Measurements from ENCODE around the gene GNPDA1. TPM values are rescaled to one million over a fixed set of nuclear protein-coding genes. Genes with fewer than 3 reads are reported as not detected.
A peak's percentile ranks its signal among the peaks of the same experiment; 100 is the strongest.
"Not testable (repeated sequence)": the region's sequence is repeated elsewhere in the genome, so short reads cannot be mapped to it uniquely, and the experiment has no call there.

GNPDA1 gene
- polyA plus RNA-seq, 3 donors: 14.6 to 47.6 (median 24.3) TPM

- TF ChIP-seq CTCF (IDR thresholded peaks at IDR 0.05): no peak
These were observed 27.5 kb upstream of the GNPDA1 start for GRCh38 chr5:142040285-142040684.

DNA sequence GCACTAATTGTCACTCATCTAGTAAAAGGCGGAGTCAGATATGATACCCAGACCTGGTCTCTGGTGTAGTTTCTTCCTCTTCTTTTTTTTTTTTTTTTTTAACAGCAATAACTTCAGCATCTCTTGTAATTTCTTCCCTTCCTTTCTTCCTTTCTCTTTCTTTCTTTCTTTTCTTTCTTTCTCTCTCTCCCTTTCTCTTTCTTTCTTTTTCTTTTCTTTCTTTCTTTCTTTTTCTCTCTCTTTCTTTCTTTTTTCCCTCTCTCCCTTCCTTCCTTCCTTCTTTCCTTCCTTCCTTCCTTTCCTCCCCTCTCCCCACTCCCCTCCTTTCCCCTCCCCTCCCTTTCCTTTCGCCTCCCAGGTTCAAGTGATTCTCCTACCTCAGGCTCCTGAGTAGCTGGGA is 25.9 kb upstream of the GNPDA1 start:
- H3K27ac ChIP-seq (ENCODE audit: low read depth in 1 of 2, low read length in 2 of 2): no peak overlapping the region
- peaks cover 0 to 3% (median 0%) of the 10 kb centered on the region in 7 donors for H3K9me3 Mint-ChIP-seq
- H3K27ac Mint-ChIP-seq: no peak overlapping the region

More at GRCh38 chr5:142040285-142040684, 27.5 kb upstream of the GNPDA1 start:
- H3K27ac ChIP-seq (ENCODE audit: low read depth in 1 of 2, low read length in 2 of 2): no peak overlapping the region
- H2AFZ ChIP-seq (ENCODE audit: insufficient read depth, low read depth, low read length, poor library complexity, severe bottlenecking): no peak overlapping the region
- no peak overlapping the region for H3K9ac ChIP-seq (ENCODE audit: insufficient read depth, low read length, poor library complexity, severe bottlenecking)
- no peak for DNase-seq
- H3K79me2 ChIP-seq (ENCODE audit: insufficient read depth, low read length): no peaks in the 10 kb centered on the region
- H3K27me3 Mint-ChIP-seq (ENCODE audit: low read depth in 3 of 3): peaks cover 4 to 8% (median 8%) of the 10 kb centered on the region in 3 donors
- no peak overlapping the region for H3K4me2 ChIP-seq (replicated peaks; ENCODE audit: extremely low read depth, low read length, poor library complexity, severe bottlenecking)
- peaks cover 0 to 3% (median 0%) of the 10 kb centered on the region in 7 donors for H3K9me3 Mint-ChIP-seq
- H3K4me3 ChIP-seq (replicated peaks in 1 of 3; ENCODE audit: low read depth in 2 of 3, low read length in 3 of 3): no peak overlapping the region
- intact Hi-C loops (cut with micrococcal nuclease): no loop called here
- H3K4me3 Mint-ChIP-seq: no peak overlapping the region
- peak overlapping the region in 1 of 7 donors; percentile 20 for H3K27ac Mint-ChIP-seq
- H3K9me3 ChIP-seq (replicated peaks in 1 of 2; ENCODE audit: control insufficient read depth in 1 of 2, insufficient read depth in 1 of 2, low read length in 2 of 2): no peaks in the 10 kb centered on the region
- WGBS (ENCODE audit: insufficient coverage): 88% methylated on average over 1 of the region's 2 CpGs
- no peaks in the 10 kb centered on the region for H4K20me1 ChIP-seq (ENCODE audit: insufficient read depth, low read length)
- peaks cover under 1 to 6% of the 10 kb centered on the region in 2 donors for H3K4me1 ChIP-seq (ENCODE audit: control insufficient read depth in 1 of 2, insufficient read depth in 2 of 2, low read length in 2 of 2)
- H3K36me3 Mint-ChIP-seq: no peaks in the 10 kb centered on the region
- peaks cover 6% of the 10 kb centered on the region for H3K4me1 Mint-ChIP-seq
- H3K27me3 ChIP-seq (ENCODE audit: control insufficient read depth in 2 of 2, insufficient read depth in 2 of 2, low read length in 2 of 2): no peaks in the 10 kb centered on the region
- H3K36me3 ChIP-seq (replicated peaks in 1 of 2; ENCODE audit: control insufficient read depth in 1 of 2, insufficient read depth in 2 of 2, low read length in 2 of 2): no peaks in the 10 kb centered on the region

GRCh38 chr5:142037599-142037998 is 24.8 kb upstream of the GNPDA1 start:
- H3K27me3 ChIP-seq (ENCODE audit: control insufficient read depth in 2 of 2, insufficient read depth in 2 of 2, low read length in 2 of 2); H3K4me3 ChIP-seq (replicated peaks in 1 of 3; ENCODE audit: low read depth in 2 of 3, low read length in 3 of 3); H3K36me3 Mint-ChIP-seq; DNase-seq; intact Hi-C loops (cut with micrococcal nuclease); H3K4me1 ChIP-seq (ENCODE audit: control insufficient read depth in 1 of 2, insufficient read depth in 2 of 2, low read length in 2 of 2); H4K20me1 ChIP-seq (ENCODE audit: insufficient read depth, low read length); H3K4me3 Mint-ChIP-seq; H3K79me2 ChIP-seq (ENCODE audit: insufficient read depth, low read length); H3K9me3 Mint-ChIP-seq; H3K27ac ChIP-seq (ENCODE audit: low read depth in 1 of 2, low read length in 2 of 2); H3K9me3 ChIP-seq (replicated peaks in 1 of 2; ENCODE audit: control insufficient read depth in 1 of 2, insufficient read depth in 1 of 2, low read length in 2 of 2); H3K4me2 ChIP-seq (replicated peaks; ENCODE audit: extremely low read depth, low read length, poor library complexity, severe bottlenecking); H2AFZ ChIP-seq (ENCODE audit: insufficient read depth, low read depth, low read length, poor library complexity, severe bottlenecking); H3K36me3 ChIP-seq (replicated peaks in 1 of 2; ENCODE audit: control insufficient read depth in 1 of 2, insufficient read depth in 2 of 2, low read length in 2 of 2); H3K9ac ChIP-seq (ENCODE audit: insufficient read depth, low read length, poor library complexity, severe bottlenecking): not testable (repeated sequence)
- 100% methylated on average over 1 of the region's 3 CpGs for WGBS (ENCODE audit: insufficient coverage)
- peaks cover 11% of the 10 kb centered on the region for H3K4me1 Mint-ChIP-seq
- H3K27ac Mint-ChIP-seq: peak overlapping the region in 1 of 7 donors; percentile 17
- H3K27me3 Mint-ChIP-seq (ENCODE audit: low read depth in 3 of 3): peaks cover 4 to 16% (median 8%) of the 10 kb centered on the region in 3 donors

More for the DNA sequence above, 25.9 kb upstream of the GNPDA1 start:
- Histone ChIP-seq H3K4me1 (ENCODE audit: control insufficient read depth in 1 of 2, insufficient read depth in 2 of 2, low read length in 2 of 2) (peaks cover 0 to 4% of the 10 kb centered on the region in 2 donors), H2AFZ (ENCODE audit: insufficient read depth, low read depth, low read length, poor library complexity, severe bottlenecking) (no peak overlapping the region), H3K4me2 (replicated peaks; ENCODE audit: extremely low read depth, low read length, poor library complexity, severe bottlenecking) (no peak overlapping the region), H3K4me3 (replicated peaks in 1 of 3; ENCODE audit: low read depth in 2 of 3, low read length in 3 of 3) (no peak overlapping the region), H3K9me3 (replicated peaks in 1 of 2; ENCODE audit: control insufficient read depth in 1 of 2, insufficient read depth in 1 of 2, low read length in 2 of 2) (no peaks in the 10 kb centered on the region), H3K79me2 (ENCODE audit: insufficient read depth, low read length) (no peaks in the 10 kb centered on the region), H3K9ac (ENCODE audit: insufficient read depth, low read length, poor library complexity, severe bottlenecking) (no peak overlapping the region), H3K36me3 (replicated peaks in 1 of 2; ENCODE audit: control insufficient read depth in 1 of 2, insufficient read depth in 2 of 2, low read length in 2 of 2) (no peaks in the 10 kb centered on the region), H4K20me1 (ENCODE audit: insufficient read depth, low read length) (no peaks in the 10 kb centered on the region), H3K27me3 (ENCODE audit: control insufficient read depth in 2 of 2, insufficient read depth in 2 of 2, low read length in 2 of 2) (no peaks in the 10 kb centered on the region)
- WGBS (ENCODE audit: insufficient coverage): no CpG with 5 or more reads among the region's 2 CpGs
- intact Hi-C loops (cut with micrococcal nuclease): no loop called here
- Mint-ChIP-seq H3K36me3 (no peaks in the 10 kb centered on the region), H3K4me3 (no peak overlapping the region), H3K27me3 (ENCODE audit: low read depth in 3 of 3) (peaks cover 4 to 8% (median 8%) of the 10 kb centered on the region in 3 donors), H3K4me1 (peaks cover 11% of the 10 kb centered on the region)
- no peak for TF ChIP-seq CTCF (IDR thresholded peaks at IDR 0.05)
- DNase-seq: no peak
